ENCODE data around the gene ILRUN. TPM values are rescaled to one million over a fixed set of nuclear protein-coding genes. Genes with fewer than 3 reads are reported as not detected.

Gene ILRUN
- polyA plus RNA-seq, 3 donors: 6.2 to 19.3 (median 6.5) TPM

- Mint-ChIP-seq H3K9me3 (no peaks in the 10 kb centered on the region), H3K4me1 (peaks cover 50% of the 10 kb centered on the region), H3K27me3 (ENCODE audit: low read depth in 3 of 3) (no peaks in the 10 kb centered on the region), H3K36me3 (peaks cover 0 to 22% of the 10 kb centered on the region in 2 donors), H3K27ac (peak overlapping the region; percentile 1 to 92 (median 40)), H3K4me3 (no peak overlapping the region)
- H3K9ac ChIP-seq (ENCODE audit: insufficient read depth, low read length, poor library complexity, severe bottlenecking): no peak overlapping the region
- peaks cover 97% of the 10 kb centered on the region for H3K79me2 ChIP-seq (ENCODE audit: insufficient read depth, low read length)
- H2AFZ ChIP-seq (ENCODE audit: insufficient read depth, low read depth, low read length, poor library complexity, severe bottlenecking): no peak overlapping the region
- no peak overlapping the region for H3K4me2 ChIP-seq (replicated peaks; ENCODE audit: extremely low read depth, low read length, poor library complexity, severe bottlenecking)
- peaks cover 36 to 52% of the 10 kb centered on the region in 2 donors for H3K4me1 ChIP-seq (ENCODE audit: control insufficient read depth in 1 of 2, insufficient read depth in 2 of 2, low read length in 2 of 2)
- TF ChIP-seq, protein P1, sequence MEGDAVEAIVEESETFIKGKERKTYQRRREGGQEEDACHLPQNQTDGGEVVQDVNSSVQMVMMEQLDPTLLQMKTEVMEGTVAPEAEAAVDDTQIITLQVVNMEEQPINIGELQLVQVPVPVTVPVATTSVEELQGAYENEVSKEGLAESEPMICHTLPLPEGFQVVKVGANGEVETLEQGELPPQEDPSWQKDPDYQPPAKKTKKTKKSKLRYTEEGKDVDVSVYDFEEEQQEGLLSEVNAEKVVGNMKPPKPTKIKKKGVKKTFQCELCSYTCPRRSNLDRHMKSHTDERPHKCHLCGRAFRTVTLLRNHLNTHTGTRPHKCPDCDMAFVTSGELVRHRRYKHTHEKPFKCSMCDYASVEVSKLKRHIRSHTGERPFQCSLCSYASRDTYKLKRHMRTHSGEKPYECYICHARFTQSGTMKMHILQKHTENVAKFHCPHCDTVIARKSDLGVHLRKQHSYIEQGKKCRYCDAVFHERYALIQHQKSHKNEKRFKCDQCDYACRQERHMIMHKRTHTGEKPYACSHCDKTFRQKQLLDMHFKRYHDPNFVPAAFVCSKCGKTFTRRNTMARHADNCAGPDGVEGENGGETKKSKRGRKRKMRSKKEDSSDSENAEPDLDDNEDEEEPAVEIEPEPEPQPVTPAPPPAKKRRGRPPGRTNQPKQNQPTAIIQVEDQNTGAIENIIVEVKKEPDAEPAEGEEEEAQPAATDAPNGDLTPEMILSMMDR (IDR thresholded peaks at IDR 0.05): no peak
- no peaks in the 10 kb centered on the region for H3K27me3 ChIP-seq (ENCODE audit: control insufficient read depth in 2 of 2, insufficient read depth in 2 of 2, low read length in 2 of 2)
- H3K9me3 ChIP-seq (replicated peaks in 1 of 2; ENCODE audit: control insufficient read depth in 1 of 2, insufficient read depth in 1 of 2, low read length in 2 of 2): no peaks in the 10 kb centered on the region
- no CpG with 5 or more reads among the region's 5 CpGs for WGBS (ENCODE audit: insufficient coverage)
- H4K20me1 ChIP-seq (ENCODE audit: insufficient read depth, low read length): peaks cover 11% of the 10 kb centered on the region
- peak overlapping the region in 1 of 2 donors; percentile 93 for H3K27ac ChIP-seq (ENCODE audit: low read depth in 1 of 2, low read length in 2 of 2)
- no peak overlapping the region for H3K4me3 ChIP-seq (replicated peaks in 1 of 3; ENCODE audit: low read depth in 2 of 3, low read length in 3 of 3)
- intact Hi-C loops (cut with micrococcal nuclease): no loop called here
- H3K36me3 ChIP-seq (replicated peaks in 1 of 2; ENCODE audit: control insufficient read depth in 1 of 2, insufficient read depth in 2 of 2, low read length in 2 of 2): no peaks in the 10 kb centered on the region
- no peak for DNase-seq
These were observed 22.3 kb downstream of the ILRUN start for GRCh38 chr6:34674268-34674639.

- H3K9me3 Mint-ChIP-seq: no peaks in the 10 kb centered on the region
- Histone ChIP-seq H3K4me3 (replicated peaks in 1 of 3; ENCODE audit: low read depth in 2 of 3, low read length in 3 of 3) (no peak overlapping the region), H3K4me1 (ENCODE audit: control insufficient read depth in 1 of 2, insufficient read depth in 2 of 2, low read length in 2 of 2) (peaks cover 36 to 52% of the 10 kb centered on the region in 2 donors), H3K27me3 (ENCODE audit: control insufficient read depth in 2 of 2, insufficient read depth in 2 of 2, low read length in 2 of 2) (no peaks in the 10 kb centered on the region), H4K20me1 (ENCODE audit: insufficient read depth, low read length) (peaks cover 6% of the 10 kb centered on the region), H3K36me3 (replicated peaks in 1 of 2; ENCODE audit: control insufficient read depth in 1 of 2, insufficient read depth in 2 of 2, low read length in 2 of 2) (no peaks in the 10 kb centered on the region), H3K9me3 (replicated peaks in 1 of 2; ENCODE audit: control insufficient read depth in 1 of 2, insufficient read depth in 1 of 2, low read length in 2 of 2) (no peaks in the 10 kb centered on the region), H3K4me2 (replicated peaks; ENCODE audit: extremely low read depth, low read length, poor library complexity, severe bottlenecking) (peak overlapping the region; percentile 20), H3K9ac (ENCODE audit: insufficient read depth, low read length, poor library complexity, severe bottlenecking) (no peak overlapping the region), H3K79me2 (ENCODE audit: insufficient read depth, low read length) (peaks cover 99% of the 10 kb centered on the region), H3K27ac (ENCODE audit: low read depth in 1 of 2, low read length in 2 of 2) (peak overlapping the region in 1 of 2 donors; percentile 93), H2AFZ (ENCODE audit: insufficient read depth, low read depth, low read length, poor library complexity, severe bottlenecking) (no peak overlapping the region)
- peaks cover 50% of the 10 kb centered on the region for H3K4me1 Mint-ChIP-seq
- DNase-seq: no peak
- no CpG with 5 or more reads among the region's 1 CpG for WGBS (ENCODE audit: insufficient coverage)
- no peak overlapping the region for H3K4me3 Mint-ChIP-seq
- no peaks in the 10 kb centered on the region for H3K27me3 Mint-ChIP-seq (ENCODE audit: low read depth in 3 of 3)
- H3K27ac Mint-ChIP-seq: peak overlapping the region in 6 of 7 donors; percentile 68 to 96 (median 91)
- intact Hi-C loops (cut with micrococcal nuclease): no loop called here
- TF ChIP-seq, protein P1 (IDR thresholded peaks at IDR 0.05): no peak
- peaks cover 0 to 17% of the 10 kb centered on the region in 2 donors for H3K36me3 Mint-ChIP-seq
These were observed 23.5 kb downstream of the ILRUN start for GRCh38 chr6:34673064-34673463.

All from CD14-positive monocyte (primary cell).